SK-N-SH (cell line): ENCODE results near the gene ERVFRD-1. TPM values are rescaled to one million over a fixed set of nuclear protein-coding genes. Genes with fewer than 3 reads are reported as not detected.

Source experiments
- CTCF ChIA-PET: fragments of 300-600, 350-600 bp; formaldehyde crosslinking; extraction: SDS; loops from one replicate; lab custom pipeline; 2021; lab: Yijun Ruan, JAX
- POLR2A ChIA-PET: fragments of 350-600 bp; sonication (Branson Sonifier 250); formaldehyde crosslinking; extraction: SDS; loops from one replicate; lab custom pipeline; 2020; ENCODE audit warnings: antibody characterized with exemption, inconsistent platforms; lab: Yijun Ruan, JAX
- DNase-seq: peaks from one replicate; pipeline ENCODE4 v3.0.0; 2012
- H2AFZ ChIP-seq: fragments of 200-600 bp; sonication (generic); 2 replicates; pipeline ENCODE4 v1.8.1; 2016; ENCODE audit warnings: antibody characterized with exemption, mild to moderate bottlenecking, low read depth
- H3F3A ChIP-seq: fragments of 200-600 bp; sonication (generic); replicated peaks from 2 replicates; pipeline ENCODE3; 2016; ENCODE audit warnings: antibody characterized with exemption, mild to moderate bottlenecking; ENCODE audit not compliant: insufficient read depth
- H3K27ac ChIP-seq, 2 experiments: fragments of 200-500 bp in 1 of 2; fragments of 200-600 bp in 1 of 2; sonication (Bioruptor generic) in 1 of 2; sonication (generic), shearing (Covaris generic) in 1 of 2; 2 replicates each; pipeline versions ENCODE4 v1.5.1 to v1.6.1; 2014 to 2016; ENCODE audit warnings: low read depth in 2 of 2, inconsistent platforms in 1 of 2, low read length in 1 of 2, mild to moderate bottlenecking in 1 of 2, mixed read lengths in 1 of 2
- H3K27me3 ChIP-seq: fragments of 200-600 bp; sonication (generic), shearing (Covaris generic); 2 replicates; pipeline ENCODE4 v1.6.1; 2016; ENCODE audit warnings: mixed run types; ENCODE audit not compliant: insufficient read depth
- H3K36me3 ChIP-seq, 2 experiments: fragments of 200-500 bp in 1 of 2; fragments of 200-600 bp in 1 of 2; sonication (Bioruptor generic) in 1 of 2; sonication (generic) in 1 of 2; replicated peaks in 1 of 2; 2 replicates each; pipeline versions ENCODE3 to v1.5.1; 2014 to 2016; ENCODE audit warnings: low read length in 1 of 2, mild to moderate bottlenecking in 1 of 2; ENCODE audit not compliant: insufficient read depth in 2 of 2, control insufficient read depth in 1 of 2
- H3K4me1 ChIP-seq, 2 experiments: fragments of 200-500 bp in 1 of 2; fragments of 200-600 bp in 1 of 2; sonication (Bioruptor generic) in 1 of 2; sonication (generic), shearing (Covaris generic) in 1 of 2; 2 replicates each; pipeline versions ENCODE4 v1.5.1 to v1.6.1; 2014 to 2016; ENCODE audit warnings: low read depth in 1 of 2, low read length in 1 of 2, mixed run types in 1 of 2; ENCODE audit not compliant: insufficient read depth in 2 of 2, control insufficient read depth in 1 of 2
- H3K4me2 ChIP-seq: fragments of 200-600 bp; sonication (generic), shearing (Covaris generic); 2 replicates; pipeline ENCODE4 v1.6.1; 2017; ENCODE audit warnings: mixed run types
- H3K4me3 ChIP-seq, 2 experiments: fragments of 200-500 bp in 1 of 2; fragments of 200-600 bp in 1 of 2; sonication (Bioruptor generic) in 1 of 2; sonication (generic), shearing (Covaris generic) in 1 of 2; 2 replicates each; pipeline versions ENCODE4 v1.5.1 to v1.8.1; 2014 to 2016; ENCODE audit warnings: low read depth in 2 of 2, inconsistent platforms in 1 of 2, low read length in 1 of 2, mild to moderate bottlenecking in 1 of 2, mixed read lengths in 1 of 2, moderate library complexity in 1 of 2
- H3K79me2 ChIP-seq: fragments of 200-600 bp; sonication (generic); 2 replicates; pipeline ENCODE4 v1.8.1; 2017; ENCODE audit warnings: mild to moderate bottlenecking; ENCODE audit not compliant: insufficient read depth
- H3K9ac ChIP-seq: fragments of 200-600 bp; sonication (generic); 2 replicates; pipeline ENCODE4 v1.6.1; 2017; ENCODE audit warnings: mixed run types
- H3K9me2 ChIP-seq: fragments of 200-600 bp; sonication (generic); 2 replicates; pipeline ENCODE4 v1.6.1; 2017; ENCODE audit warnings: mixed run types
- H3K9me3 ChIP-seq: fragments of 200-600 bp; sonication (generic); 2 replicates; pipeline ENCODE4 v1.6.1; 2017; ENCODE audit warnings: mixed run types, mild to moderate bottlenecking, moderate library complexity
- H4K20me1 ChIP-seq: fragments of 200-600 bp; sonication (generic); 2 replicates; pipeline ENCODE4 v1.6.1; 2017; ENCODE audit warnings: mild to moderate bottlenecking, mixed run types; ENCODE audit not compliant: insufficient read depth
- ELF1 ChIP-seq: IDR thresholded peaks from 2 replicates; pipeline ENCODE4 v1.4.0; 2012
- EP300 ChIP-seq, 2 experiments: IDR thresholded peaks; 2 replicates each; pipeline versions ENCODE4 v1.4.0 to v1.6.1; 2012; ENCODE audit warnings: borderline replicate concordance in 1 of 2, low read depth in 1 of 2, low read length in 1 of 2
- EZH2phosphoT487 ChIP-seq: fragments of 200-600 bp; sonication (generic); IDR thresholded peaks from 2 replicates; pipeline ENCODE4 v1.6.1; 2017; ENCODE audit warnings: low read depth, mixed run types, mild to moderate bottlenecking, antibody characterized with exemption, moderate library complexity, borderline replicate concordance
- FOSL2 ChIP-seq: IDR thresholded peaks from 2 replicates; pipeline ENCODE4 v1.4.0; 2012; ENCODE audit warnings: low read depth, mild to moderate bottlenecking, moderate library complexity, borderline replicate concordance
- GABPA ChIP-seq: IDR thresholded peaks from 2 replicates; pipeline ENCODE4 v1.4.0; 2012; ENCODE audit warnings: low read depth, mild to moderate bottlenecking
- GATA2 ChIP-seq: sonication (generic); formaldehyde crosslinking; IDR thresholded peaks from 2 replicates; pipeline ENCODE4 v1.5.0; 2020; ENCODE audit warnings: mild to moderate bottlenecking, missing genetic modification reagents
- MAX ChIP-seq: IDR thresholded peaks from 2 replicates; pipeline ENCODE4 v1.4.0; 2012; ENCODE audit warnings: low read depth
- MXI1 ChIP-seq: IDR thresholded peaks from 2 replicates; pipeline ENCODE4 v1.6.1; 2012; ENCODE audit warnings: mild to moderate bottlenecking, low read depth, low read length, improper control_type of control experiment
- NFIC ChIP-seq: IDR thresholded peaks from 2 replicates; pipeline ENCODE4 v1.4.0; 2012; ENCODE audit warnings: borderline replicate concordance
- NRF1 ChIP-seq: IDR thresholded peaks from 2 replicates; pipeline ENCODE4 v1.6.1; 2012; ENCODE audit warnings: low read depth, mild to moderate bottlenecking, low read length
- RAD21 ChIP-seq: IDR thresholded peaks from 2 replicates; pipeline ENCODE4 v1.6.1; 2012; ENCODE audit warnings: mild to moderate bottlenecking, low read length
- REST ChIP-seq: IDR thresholded peaks from 2 replicates; pipeline ENCODE4 v1.6.1; 2012; ENCODE audit warnings: mild to moderate bottlenecking, low read depth, low read length, moderate library complexity
- RFX5 ChIP-seq: IDR thresholded peaks from 2 replicates; pipeline ENCODE4 v1.6.1; 2012; ENCODE audit warnings: mild to moderate bottlenecking, improper control_type of control experiment, low read length
- TCF12 ChIP-seq: IDR thresholded peaks from 2 replicates; pipeline ENCODE4 v1.4.0; 2012
- TEAD4 ChIP-seq: IDR thresholded peaks from 2 replicates; pipeline ENCODE4 v1.4.0; 2012; ENCODE audit warnings: mild to moderate bottlenecking, borderline replicate concordance; ENCODE audit not compliant: insufficient read depth
- YY1 ChIP-seq: IDR thresholded peaks from 2 replicates; pipeline ENCODE4 v1.4.0; 2012; ENCODE audit warnings: low read depth, mild to moderate bottlenecking
- ZBTB33 ChIP-seq: IDR thresholded peaks from 2 replicates; pipeline ENCODE4 v1.4.0; 2012; ENCODE audit warnings: low read depth, borderline replicate concordance
- WGBS: methylation state at CpG from one replicate; pipeline ENCODE4 v1.1.6; 2017; ENCODE audit warnings: low lambda C conversion rate; 5-methylcytosine and 5-hydroxymethylcytosine counted together
- polyA plus RNA-seq, 3 experiments: library from polyadenylated mRNA; depleted of rRNA; stranded (reverse); fragments of >200 nt; gene quantifications; 2 replicates each; pipeline ENCODE4 v1.2.3, GENCODE V29; 2012
- TF ChIP-seq, protein P1 (sequence below): IDR thresholded peaks from 2 replicates; pipeline ENCODE4; 2012

Gene ERVFRD-1
- polyA plus RNA-seq, 1 of the 3 experiments (the other 2 are of a cell fraction), result not detected

GRCh38 chr6:11122380-11122779, 10.9 kb upstream of the ERVFRD-1 start (continued):
- no peak for TF ChIP-seq GATA2 (CRISPR knock-in tag)

DNA sequence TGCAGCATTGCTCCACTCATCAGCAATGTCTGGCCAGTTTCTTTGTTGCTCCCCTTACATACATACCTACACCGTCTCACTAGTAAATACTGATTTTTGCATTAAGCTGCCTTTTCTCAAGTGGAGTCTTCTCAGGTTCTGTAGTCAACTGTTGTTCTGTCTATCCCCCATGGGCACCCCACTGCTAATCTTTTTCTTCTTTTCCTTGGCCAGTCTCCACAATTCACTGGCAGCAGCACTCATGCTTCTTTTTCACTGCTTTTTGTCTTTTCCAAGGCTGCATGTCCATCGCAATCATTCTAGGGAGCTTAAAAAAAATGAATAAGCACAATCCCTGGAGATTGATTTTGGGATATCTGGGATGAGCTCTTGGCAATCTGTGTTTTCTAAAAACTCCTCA, 10.3 kb upstream of the ERVFRD-1 start:
- POLR2A ChIA-PET, result no interaction called here
- CTCF ChIA-PET, result interaction anchor here (1.2 kb wide), 1 partner anchor 374 kb away, joined by 4 read pairs; no protein-coding TSS in a partner anchor
- H3K27me3 ChIP-seq, result no peaks in the 10 kb centered on the region
- no peak for DNase-seq
- no peak overlapping the region for H3K4me2 ChIP-seq
- H3K36me3 ChIP-seq, result peaks cover 0 to 7% of the 10 kb centered on the region in 2 experiments
- no peaks in the 10 kb centered on the region for H3K9me2 ChIP-seq
- WGBS, result 93% methylated on average over 2 of the region's 2 CpGs
- H3K79me2 ChIP-seq, result peaks cover 84% of the 10 kb centered on the region
- no peak overlapping the region for H3K27ac ChIP-seq
- H2AFZ ChIP-seq, result no peak overlapping the region
- peaks cover 5% of the 10 kb centered on the region; the same call in 1 of the 2 replicates for H4K20me1 ChIP-seq
- no peaks in the 10 kb centered on the region for H3K9me3 ChIP-seq
- TF ChIP-seq ZBTB33 (no peak), ELF1 (no peak), TEAD4 (no peak), MAX (no peak), EZH2phosphoT487 (no peak), GABPA (no peak), FOSL2 (no peak)
- TF ChIP-seq, protein P1, sequence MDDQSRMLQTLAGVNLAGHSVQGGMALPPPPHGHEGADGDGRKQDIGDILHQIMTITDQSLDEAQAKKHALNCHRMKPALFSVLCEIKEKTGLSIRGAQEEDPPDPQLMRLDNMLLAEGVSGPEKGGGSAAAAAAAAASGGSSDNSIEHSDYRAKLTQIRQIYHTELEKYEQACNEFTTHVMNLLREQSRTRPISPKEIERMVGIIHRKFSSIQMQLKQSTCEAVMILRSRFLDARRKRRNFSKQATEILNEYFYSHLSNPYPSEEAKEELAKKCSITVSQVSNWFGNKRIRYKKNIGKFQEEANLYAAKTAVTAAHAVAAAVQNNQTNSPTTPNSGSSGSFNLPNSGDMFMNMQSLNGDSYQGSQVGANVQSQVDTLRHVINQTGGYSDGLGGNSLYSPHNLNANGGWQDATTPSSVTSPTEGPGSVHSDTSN, result no peak
- no peak overlapping the region for H3K4me3 ChIP-seq
- no peak overlapping the region for H3K9ac ChIP-seq
- H3K4me1 ChIP-seq, result peaks cover 0 to 8% of the 10 kb centered on the region in 2 experiments; a peak in 2 of 4 replicates
- no peaks in the 10 kb centered on the region for H3F3A ChIP-seq

DNA sequence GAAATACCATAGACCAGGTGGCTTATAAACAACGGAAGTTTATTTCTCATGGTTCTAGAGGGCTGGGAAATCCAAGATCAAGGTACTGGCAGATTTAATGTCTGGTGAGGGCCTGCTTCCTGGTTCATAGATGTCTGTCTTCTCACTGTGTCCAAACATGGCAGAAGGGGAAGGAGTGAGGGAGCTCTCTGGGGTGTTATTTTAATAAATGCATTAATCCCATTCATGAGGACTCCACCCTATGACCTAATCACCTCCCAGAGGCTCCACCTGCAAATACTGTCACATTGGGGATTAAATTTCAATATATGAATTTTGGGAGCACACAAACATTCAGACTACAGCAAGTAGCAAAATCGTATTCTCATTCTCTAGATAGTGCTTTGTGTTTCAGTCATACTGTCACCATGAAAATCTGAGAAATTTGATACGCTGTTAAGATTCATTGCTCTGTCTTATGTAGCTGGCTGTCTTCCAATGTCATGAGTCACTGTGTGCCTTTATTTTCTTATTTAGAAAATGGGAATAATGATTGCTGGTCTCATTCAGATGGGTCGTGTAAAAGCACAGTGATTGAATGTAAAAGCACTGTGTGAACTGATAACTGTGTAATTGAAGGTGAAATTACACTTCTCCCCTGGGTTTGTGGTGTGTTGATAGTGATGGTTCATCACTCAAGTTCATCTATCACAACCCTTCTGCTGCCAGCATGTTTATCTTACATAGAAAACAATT, 8.9 kb upstream of the ERVFRD-1 start:
- H3K9me3 ChIP-seq, result no peaks in the 10 kb centered on the region
- H3K27me3 ChIP-seq, result no peaks in the 10 kb centered on the region
- POLR2A ChIA-PET, result no interaction called here
- H3K4me3 ChIP-seq, result no peak overlapping the region
- H4K20me1 ChIP-seq, result peaks cover 5% of the 10 kb centered on the region; the same call in 1 of the 2 replicates
- H3K4me2 ChIP-seq, result peak overlapping the region; percentile 29; the same call in 1 of the 2 replicates
- no peak overlapping the region for H3K9ac ChIP-seq
- peaks cover 78% of the 10 kb centered on the region for H3K79me2 ChIP-seq
- WGBS, result 52% methylated on average over 4 of the region's 4 CpGs
- no peaks in the 10 kb centered on the region for H3K9me2 ChIP-seq
- no peak overlapping the region for H2AFZ ChIP-seq
- peaks cover 0 to 3% of the 10 kb centered on the region in 2 experiments for H3K36me3 ChIP-seq
- no peak for DNase-seq
- CTCF ChIA-PET, result interaction anchor here (0.6 to 1.2 kb wide), 3 partner anchors 11 to 376 kb away, joined by 3 to 4 read pairs (median 3); no protein-coding TSS in a partner anchor
- no peaks in the 10 kb centered on the region for H3F3A ChIP-seq
- H3K4me1 ChIP-seq, result peaks cover 0 to 8% of the 10 kb centered on the region in 2 experiments; a peak in 2 of 4 replicates
- peak overlapping the region in 1 of 2 experiments; percentile 13; a peak in 1 of 4 replicates for H3K27ac ChIP-seq
- TF ChIP-seq RAD21, result no peak
- TF ChIP-seq MAX, result no peak
- peak; percentile 86 for TF ChIP-seq NFIC
- TF ChIP-seq TCF12, result no peak
- TF ChIP-seq RFX5, result no peak
- no peak for TF ChIP-seq REST
- TF ChIP-seq YY1, result no peak
- TF ChIP-seq MXI1, result no peak
- no peak for TF ChIP-seq EZH2phosphoT487
- no peak; a peak in 1 of 4 replicates for TF ChIP-seq EP300 (IDR thresholded peaks at IDR 0.05; ENCODE audit: borderline replicate concordance in 1 of 2, low read depth in 1 of 2, low read length in 1 of 2)
- no peak for TF ChIP-seq GATA2 (CRISPR knock-in tag)
- no peak for TF ChIP-seq NRF1
